OCI-LY7 (cell line): ENCODE measurements around the gene SFT2D2. TPM values are rescaled to one million over a fixed set of nuclear protein-coding genes. Genes with fewer than 3 reads are reported as not detected.
A peak's percentile ranks its signal among the peaks of the same experiment; 100 is the strongest.

Experiments
- BruUV-seq: library from RNA; stranded (reverse); fragments of 400-500 nt; replicated peaks from 2 replicates; lab custom pipeline; 2021; lab: Mats Ljungman, UMichigan
- CTCF ChIA-PET: fragments of 300-600 bp; sonication (Branson Sonifier 250); formaldehyde crosslinking; loops from one replicate; lab custom pipeline; 2022; ENCODE audit warnings: antibody characterized with exemption; ENCODE audit not compliant: unreplicated experiment; lab: Charles Lee
- POLR2A ChIA-PET: fragments of 300-600 bp; sonication (Branson Sonifier 250); formaldehyde crosslinking; loops from one replicate; lab custom pipeline; 2022; ENCODE audit warnings: antibody characterized with exemption; lab: Charles Lee
- DNase-seq: peaks from one replicate; pipeline ENCODE4 v3.0.0-alpha.2; 2015; ENCODE audit warnings: low spot score
- H2AFZ ChIP-seq: fragments of 200-600 bp; sonication (generic), shearing (Covaris generic); 2 replicates; pipeline ENCODE4 v1.6.1; 2014; ENCODE audit warnings: mild to moderate bottlenecking, antibody characterized with exemption, low read length, moderate library complexity
- H3K27ac ChIP-seq: fragments of 200-600 bp; sonication (generic); 2 replicates; pipeline ENCODE4 v1.5.1; 2014; ENCODE audit warnings: mixed run types, low read depth, mild to moderate bottlenecking, moderate library complexity, low read length, inconsistent platforms; ENCODE audit not compliant: poor library complexity, severe bottlenecking
- H3K36me3 ChIP-seq: fragments of 200-600 bp; sonication (generic); 2 replicates; pipeline ENCODE4 v1.6.1; 2014; ENCODE audit warnings: mild to moderate bottlenecking, antibody characterized with exemption, low read length, moderate library complexity, mixed read lengths; ENCODE audit not compliant: insufficient read depth
- H3K4me1 ChIP-seq: fragments of 200-600 bp; sonication (generic); 2 replicates; pipeline ENCODE4 v1.5.1; 2014; ENCODE audit warnings: mild to moderate bottlenecking, low read length; ENCODE audit not compliant: insufficient read depth, poor library complexity, severe bottlenecking
- H3K4me2 ChIP-seq: fragments of 200-600 bp; sonication (generic); 2 replicates; pipeline ENCODE4 v1.6.1; 2014; ENCODE audit warnings: mild to moderate bottlenecking, low read length
- H3K4me3 ChIP-seq: fragments of 200-600 bp; sonication (generic); 2 replicates; pipeline ENCODE4 v1.5.1; 2014; ENCODE audit warnings: mild to moderate bottlenecking, low read depth, low read length; ENCODE audit not compliant: poor library complexity, severe bottlenecking
- H3K79me2 ChIP-seq: fragments of 200-600 bp; sonication (generic); 2 replicates; pipeline ENCODE4 v1.6.1; 2016; ENCODE audit warnings: low read depth, mild to moderate bottlenecking, low read length, moderate library complexity, mixed read lengths; ENCODE audit not compliant: insufficient read depth
- H3K9me2 ChIP-seq: fragments of 200-600 bp; sonication (generic); 2 replicates; pipeline ENCODE4 v1.6.1; 2016; ENCODE audit warnings: mild to moderate bottlenecking, low read length, mixed read lengths; ENCODE audit not compliant: insufficient read depth
- H3K9me3 ChIP-seq: fragments of 200-600 bp; sonication (generic); 2 replicates; pipeline ENCODE4 v1.6.1; 2014; ENCODE audit warnings: mild to moderate bottlenecking, mixed run types, low read length, mixed read lengths
- H4K20me1 ChIP-seq: fragments of 200-600 bp; sonication (generic); 2 replicates; pipeline ENCODE4 v1.6.1; 2014; ENCODE audit warnings: mild to moderate bottlenecking, antibody characterized with exemption, low read length, moderate library complexity, mixed read lengths; ENCODE audit not compliant: insufficient read depth
- CTCF ChIP-seq: fragments of 200-600 bp; sonication (generic); conservative IDR thresholded peaks from 2 replicates; pipeline ENCODE4 v1.5.1; 2014; ENCODE audit warnings: mild to moderate bottlenecking, antibody characterized with exemption, low read length, moderate library complexity, mixed read lengths
- EZH2phosphoT487 ChIP-seq: fragments of 200-600 bp; sonication (generic); IDR thresholded peaks from 2 replicates; pipeline ENCODE4 v1.6.1; 2018; ENCODE audit warnings: low read depth, borderline replicate concordance, mild to moderate bottlenecking, mixed run types, antibody characterized with exemption, low read length, moderate library complexity, mixed read lengths
- intact Hi-C: fragments of 100-400 bp; cut with micrococcal nuclease; formaldehyde crosslinking; loops from one replicate; pipeline ENCODE4 v1.10.0; 2022; ENCODE audit not compliant: unreplicated experiment
- total RNA-seq, 2 experiments: library from RNA; depleted of rRNA in 1 of 2; stranded (reverse); fragments of >200 nt in 1 of 2; shearing (Covaris generic) in 1 of 2; gene quantifications; 2 replicates each; pipeline ENCODE4 v1.2.3, GENCODE V29; 2014 to 2022

The SFT2D2 gene
- total RNA-seq, 2 experiments from 2014 or later: 22.3 to 50.0 TPM

GRCh38 chr1:168178638-168179437 lies 47.0 kb upstream of the SFT2D2 start, which contains the start of gene TIPRL:
Gene TIPRL (plus strand): TSS chr1:168178962. CDS start chr1:168179078, 116 bp downstream.
- ChIA-PET CTCF (interaction anchor here (1.0 kb wide), 1 partner anchor 10 kb away, joined by 3 read pairs; no protein-coding TSS in a partner anchor), POLR2A (interaction anchor here (0.7 to 1.9 kb wide), 3 partner anchors 14 to 81 kb away, joined by 3 to 9 read pairs (median 7); partner anchors contain the start of gene SFT2D2)
- Histone ChIP-seq H3K4me3 (peak within 1 kb of the TSS; percentile 82), H3K79me2 (peaks cover 47% of the 10 kb centered on the region), H3K27ac (peak within 1 kb of the TSS; percentile 76), H2AFZ (peak within 1 kb of the TSS; percentile 99), H3K36me3 (peaks cover 3% of the 10 kb centered on the region; the same call in 1 of the 2 replicates), H4K20me1 (peaks cover 6% of the 10 kb centered on the region; the same call in 1 of the 2 replicates), H3K9me2 (no peaks in the 10 kb centered on the region), H3K9me3 (no peaks in the 10 kb centered on the region), H3K4me2 (peak within 1 kb of the TSS; percentile 99), H3K4me1 (peaks cover 20% of the 10 kb centered on the region)
- intact Hi-C loops: loop anchor here (2.0 kb wide), 2 partner anchors 48 to 242 kb away; partner anchors contain the start of genes DCAF6, MPC2 and SFT2D2
- no TSS peak for BruUV-seq
- TF ChIP-seq CTCF (peak; percentile 51; the same call in 1 of the 2 replicates), EZH2phosphoT487 (no peak)
- peak; percentile 95 for DNase-seq

GRCh38 chr1:168179438-168180147 lies 46.2 kb upstream of the SFT2D2 start:
- DNase-seq: peak; percentile 16
- Histone ChIP-seq H3K4me2 (peak overlapping the region; percentile 99), H3K4me3 (peak overlapping the region; percentile 82), H2AFZ (peak overlapping the region; percentile 73), H4K20me1 (peaks cover 6% of the 10 kb centered on the region; the same call in 1 of the 2 replicates), H3K9me3 (no peaks in the 10 kb centered on the region), H3K36me3 (peaks cover 9% of the 10 kb centered on the region; the same call in 1 of the 2 replicates), H3K79me2 (peaks cover 49% of the 10 kb centered on the region), H3K9me2 (no peaks in the 10 kb centered on the region), H3K27ac (peak overlapping the region; percentile 76), H3K4me1 (peaks cover 20% of the 10 kb centered on the region)
- CTCF ChIA-PET: interaction anchor here (1.0 kb wide), 1 partner anchor 9 kb away, joined by 3 read pairs; no protein-coding TSS in a partner anchor
- POLR2A ChIA-PET: interaction anchor here (0.7 to 1.9 kb wide), 4 partner anchors 12 to 46 kb away, joined by 4 to 9 read pairs (median 5); partner anchors contain the start of gene SFT2D2
- intact Hi-C loops: loop anchor here (2.0 kb wide), 2 partner anchors 47 to 243 kb away; partner anchors contain the start of genes DCAF6, MPC2 and SFT2D2
- TF ChIP-seq CTCF: 0 out of 2 replicates have a peak, but pooled peaks have one; percentile 24
- TF ChIP-seq EZH2phosphoT487: no peak
- no TSS peak for BruUV-seq
